ENCODE data around the gene SPIN1.
A peak's percentile ranks its signal among the peaks of the same experiment; 100 is the strongest.
"Not testable (repeated sequence)": the region's sequence is repeated elsewhere in the genome, so short reads cannot be mapped to it uniquely, and the experiment has no call there.

Gene SPIN1

DNA sequence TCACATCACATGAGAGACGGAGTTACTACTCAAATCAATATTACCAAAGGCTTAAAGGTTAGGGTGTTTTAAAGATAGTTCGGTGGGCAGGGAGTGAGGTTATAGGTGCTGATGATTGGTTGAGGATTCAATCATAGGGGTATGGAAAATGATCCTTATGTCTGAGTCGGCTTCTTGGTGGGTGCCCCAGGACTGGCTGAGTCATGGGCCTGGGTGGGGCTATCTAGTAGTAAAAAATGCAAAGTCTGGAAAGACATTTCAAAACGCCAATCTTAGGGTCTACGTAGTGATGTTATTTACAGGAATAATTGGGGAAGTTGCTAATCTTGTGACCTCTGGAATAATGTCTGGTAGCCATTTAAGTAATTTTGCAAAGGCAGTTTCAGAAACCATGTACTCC is 15.2 kb upstream of the SPIN1 start:
- Histone ChIP-seq H3K4me1 (ENCODE audit: insufficient read depth, low read length) (no peaks in the 10 kb centered on the region), H3K36me3 (ENCODE audit: insufficient read depth, low read length) (no peaks in the 10 kb centered on the region), H3K4me3 (ENCODE audit: low read length) (no peak overlapping the region), H3K27me3 (ENCODE audit: insufficient read depth, low read length) (no peaks in the 10 kb centered on the region), H2AFZ (ENCODE audit: low read depth, low read length) (no peak overlapping the region), H3K9me3 (ENCODE audit: low read length) (peaks cover under 1% of the 10 kb centered on the region)

DNA sequence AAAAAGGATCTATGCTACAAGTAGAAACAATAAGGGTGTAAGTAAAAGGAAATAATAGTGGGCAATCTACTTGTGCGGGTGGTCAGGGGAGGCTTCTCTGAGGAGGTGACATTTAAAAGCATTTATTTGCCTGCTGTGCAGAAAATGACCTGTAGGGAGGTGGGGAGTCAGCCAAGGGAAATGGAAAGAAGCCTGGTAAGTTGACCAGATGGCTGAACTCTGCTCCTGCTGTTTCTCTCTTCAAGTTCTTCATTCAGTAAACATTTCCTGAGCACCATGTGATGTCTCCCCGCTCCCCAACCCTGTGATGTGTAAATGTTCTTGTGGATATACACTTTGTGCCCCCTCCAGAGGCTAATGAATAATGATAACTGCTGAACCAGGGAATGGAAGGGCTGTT is 9.9 kb upstream of the SPIN1 start:
- no peak overlapping the region for H3K4me3 ChIP-seq (ENCODE audit: low read length)
- no peaks in the 10 kb centered on the region for H3K4me1 ChIP-seq (ENCODE audit: insufficient read depth, low read length)
- H3K9me3 ChIP-seq (ENCODE audit: low read length), result peaks cover under 1% of the 10 kb centered on the region
- no peaks in the 10 kb centered on the region for H3K36me3 ChIP-seq (ENCODE audit: insufficient read depth, low read length)
- peaks cover 2% of the 10 kb centered on the region for H3K27me3 ChIP-seq (ENCODE audit: insufficient read depth, low read length)
- H2AFZ ChIP-seq (ENCODE audit: low read depth, low read length), result no peak overlapping the region

DNA sequence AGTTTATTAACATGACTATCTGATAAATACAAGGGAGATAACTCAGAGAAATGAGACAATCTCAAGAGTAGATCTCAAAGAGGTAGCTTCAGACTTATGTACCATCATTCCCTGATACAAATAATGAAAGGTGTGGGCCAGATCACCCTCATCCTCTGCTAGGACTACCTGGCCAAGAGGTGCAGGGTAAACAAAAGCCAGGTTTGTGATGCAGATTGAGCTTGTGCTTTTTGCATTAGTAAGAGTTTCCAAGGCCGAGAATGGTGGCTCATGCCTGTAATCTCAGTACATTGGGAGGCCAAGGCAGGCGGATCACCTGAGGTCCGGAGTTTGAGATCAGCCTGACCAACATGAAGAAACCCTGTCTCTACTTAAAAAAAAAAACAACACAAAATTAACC is 8.9 kb upstream of the SPIN1 start:
- H3K36me3 ChIP-seq (ENCODE audit: insufficient read depth, low read length), result no peaks in the 10 kb centered on the region

GRCh38 chr9:88380118-88380517 is 8.1 kb upstream of the SPIN1 start:
- no peak overlapping the region for H3K4me3 ChIP-seq (ENCODE audit: low read length)
- no peak overlapping the region for H2AFZ ChIP-seq (ENCODE audit: low read depth, low read length)
- H3K27me3 ChIP-seq (ENCODE audit: insufficient read depth, low read length), result peaks cover 2% of the 10 kb centered on the region
- no peaks in the 10 kb centered on the region for H3K4me1 ChIP-seq (ENCODE audit: insufficient read depth, low read length)
- peaks cover 3% of the 10 kb centered on the region for H3K9me3 ChIP-seq (ENCODE audit: low read length)
- H3K36me3 ChIP-seq (ENCODE audit: insufficient read depth, low read length), result no peaks in the 10 kb centered on the region

More for the DNA sequence above, 8.9 kb upstream of the SPIN1 start:
- H3K4me1 ChIP-seq (ENCODE audit: insufficient read depth, low read length), result no peaks in the 10 kb centered on the region
- H3K4me3 ChIP-seq (ENCODE audit: low read length), result no peak overlapping the region
- H2AFZ ChIP-seq (ENCODE audit: low read depth, low read length), result no peak overlapping the region
- H3K9me3 ChIP-seq (ENCODE audit: low read length), result peaks cover 3% of the 10 kb centered on the region
- peaks cover 2% of the 10 kb centered on the region for H3K27me3 ChIP-seq (ENCODE audit: insufficient read depth, low read length)

- not testable (repeated sequence) for H3K4me3 ChIP-seq (ENCODE audit: low read length); H3K9me3 ChIP-seq (ENCODE audit: low read length); H3K27me3 ChIP-seq (ENCODE audit: insufficient read depth, low read length); H3K36me3 ChIP-seq (ENCODE audit: insufficient read depth, low read length); H3K4me1 ChIP-seq (ENCODE audit: insufficient read depth, low read length); H2AFZ ChIP-seq (ENCODE audit: low read depth, low read length)
Observed at GRCh38 chr9:88381322-88381721, 6.9 kb upstream of the SPIN1 start.

- Histone ChIP-seq H3K4me1 (ENCODE audit: insufficient read depth, low read length) (peaks cover 3% of the 10 kb centered on the region), H3K4me3 (ENCODE audit: low read length) (no peak overlapping the region), H2AFZ (ENCODE audit: low read depth, low read length) (no peak overlapping the region), H3K27me3 (ENCODE audit: insufficient read depth, low read length) (peaks cover 2% of the 10 kb centered on the region), H3K9me3 (ENCODE audit: low read length) (peaks cover 3% of the 10 kb centered on the region), H3K36me3 (ENCODE audit: insufficient read depth, low read length) (no peaks in the 10 kb centered on the region)
Observed at GRCh38 chr9:88383176-88383575, 5.1 kb upstream of the SPIN1 start.

DNA sequence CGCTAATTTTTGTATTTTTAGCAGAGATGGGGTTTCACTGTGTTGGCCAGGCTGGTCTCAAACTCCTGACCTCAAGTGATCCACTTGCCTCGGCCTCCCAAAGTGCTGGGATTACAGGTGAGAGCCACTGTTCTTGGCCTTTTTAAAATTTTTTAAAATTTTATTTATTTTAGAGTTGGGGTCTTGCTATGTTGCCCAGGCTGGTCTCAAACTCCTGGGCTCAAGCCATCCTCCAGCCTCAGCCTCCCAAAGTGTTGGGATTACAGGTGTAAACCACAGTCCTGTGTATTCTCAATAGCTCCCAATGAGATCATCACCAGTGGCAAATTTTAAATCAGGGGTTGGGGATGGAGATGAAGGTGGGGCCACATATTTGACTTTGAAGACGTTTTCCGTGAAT is 2.1 kb upstream of the SPIN1 start:
- H3K36me3 ChIP-seq (ENCODE audit: insufficient read depth, low read length); H2AFZ ChIP-seq (ENCODE audit: low read depth, low read length); H3K9me3 ChIP-seq (ENCODE audit: low read length); H3K4me3 ChIP-seq (ENCODE audit: low read length); H3K27me3 ChIP-seq (ENCODE audit: insufficient read depth, low read length): not testable (repeated sequence)
- H3K4me1 ChIP-seq (ENCODE audit: insufficient read depth, low read length), result peaks cover 14% of the 10 kb centered on the region

GRCh38 chr9:88387036-88387551 is 1.1 kb upstream of the SPIN1 start:
- peak overlapping the region; percentile 86 for H2AFZ ChIP-seq (ENCODE audit: low read depth, low read length)
- no peaks in the 10 kb centered on the region for H3K27me3 ChIP-seq (ENCODE audit: insufficient read depth, low read length)
- H3K36me3 ChIP-seq (ENCODE audit: insufficient read depth, low read length), result peaks cover 8% of the 10 kb centered on the region
- peaks cover 3% of the 10 kb centered on the region for H3K9me3 ChIP-seq (ENCODE audit: low read length)
- H3K4me3 ChIP-seq (ENCODE audit: low read length), result peak overlapping the region; percentile 65
- peaks cover 14% of the 10 kb centered on the region for H3K4me1 ChIP-seq (ENCODE audit: insufficient read depth, low read length)

GRCh38 chr9:88387552-88388202 is 567 bp upstream of the SPIN1 start:
- H2AFZ ChIP-seq (ENCODE audit: low read depth, low read length), result peak overlapping the region; percentile 86
- H3K9me3 ChIP-seq (ENCODE audit: low read length), result peaks cover 3% of the 10 kb centered on the region
- H3K4me3 ChIP-seq (ENCODE audit: low read length), result peak overlapping the region; percentile 65
- no peaks in the 10 kb centered on the region for H3K27me3 ChIP-seq (ENCODE audit: insufficient read depth, low read length)
- peaks cover 14% of the 10 kb centered on the region for H3K4me1 ChIP-seq (ENCODE audit: insufficient read depth, low read length)
- peaks cover 8% of the 10 kb centered on the region for H3K36me3 ChIP-seq (ENCODE audit: insufficient read depth, low read length)

GRCh38 chr9:88388886-88389605 is 802 bp downstream of the SPIN1 start:
- Histone ChIP-seq H3K4me3 (ENCODE audit: low read length) (peak overlapping the region; percentile 65), H2AFZ (ENCODE audit: low read depth, low read length) (no peak overlapping the region), H3K36me3 (ENCODE audit: insufficient read depth, low read length) (peaks cover 8% of the 10 kb centered on the region), H3K9me3 (ENCODE audit: low read length) (no peaks in the 10 kb centered on the region), H3K27me3 (ENCODE audit: insufficient read depth, low read length) (no peaks in the 10 kb centered on the region), H3K4me1 (ENCODE audit: insufficient read depth, low read length) (peaks cover 14% of the 10 kb centered on the region)

- H3K9me3 ChIP-seq (ENCODE audit: low read length), result no peaks in the 10 kb centered on the region
- H3K27me3 ChIP-seq (ENCODE audit: insufficient read depth, low read length), result no peaks in the 10 kb centered on the region
- H3K4me1 ChIP-seq (ENCODE audit: insufficient read depth, low read length), result peaks cover 14% of the 10 kb centered on the region
- H3K36me3 ChIP-seq (ENCODE audit: insufficient read depth, low read length), result peaks cover 8% of the 10 kb centered on the region
- H3K4me3 ChIP-seq (ENCODE audit: low read length), result peak overlapping the region; percentile 65
- H2AFZ ChIP-seq (ENCODE audit: low read depth, low read length), result no peak overlapping the region
Observed at GRCh38 chr9:88390371-88390990, 2.2 kb downstream of the SPIN1 start.

GRCh38 chr9:88391236-88391635 is 3.0 kb downstream of the SPIN1 start:
- H2AFZ ChIP-seq (ENCODE audit: low read depth, low read length), result no peak overlapping the region
- no peak overlapping the region for H3K4me3 ChIP-seq (ENCODE audit: low read length)
- peaks cover 14% of the 10 kb centered on the region for H3K4me1 ChIP-seq (ENCODE audit: insufficient read depth, low read length)
- no peaks in the 10 kb centered on the region for H3K27me3 ChIP-seq (ENCODE audit: insufficient read depth, low read length)
- no peaks in the 10 kb centered on the region for H3K9me3 ChIP-seq (ENCODE audit: low read length)
- H3K36me3 ChIP-seq (ENCODE audit: insufficient read depth, low read length), result peaks cover 8% of the 10 kb centered on the region

DNA sequence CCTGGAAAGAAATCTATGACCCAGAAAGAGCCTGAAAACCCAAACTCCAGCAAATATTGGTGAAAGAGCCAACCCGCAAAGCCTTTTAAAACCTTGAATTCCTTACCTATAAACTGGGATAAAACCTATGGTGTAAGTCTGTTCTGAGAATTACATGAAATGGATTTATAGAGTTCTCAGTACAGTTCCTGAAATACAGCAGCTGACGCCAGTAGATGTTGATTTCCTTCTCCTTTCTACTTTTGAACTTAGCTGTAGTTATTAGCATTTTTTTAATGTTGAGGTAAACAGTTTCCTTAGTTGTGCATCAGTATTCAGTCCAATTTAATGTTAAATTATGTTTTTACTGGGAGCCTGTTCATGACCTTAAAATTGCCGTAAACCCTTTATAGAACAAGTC is 3.7 kb downstream of the SPIN1 start:
- Histone ChIP-seq H2AFZ (ENCODE audit: low read depth, low read length) (no peak overlapping the region), H3K36me3 (ENCODE audit: insufficient read depth, low read length) (peaks cover 10% of the 10 kb centered on the region), H3K4me1 (ENCODE audit: insufficient read depth, low read length) (peaks cover 14% of the 10 kb centered on the region), H3K27me3 (ENCODE audit: insufficient read depth, low read length) (no peaks in the 10 kb centered on the region), H3K4me3 (ENCODE audit: low read length) (no peak overlapping the region), H3K9me3 (ENCODE audit: low read length) (no peaks in the 10 kb centered on the region)

Measured in neuron (in vitro differentiated cells).